Right ventricle myocardium superior (tissue), 1 donor: ENCODE measurements around the gene LCP1. TPM values are rescaled to one million over a fixed set of nuclear protein-coding genes. Genes with fewer than 3 reads are reported as not detected.

ENCODE experiments used
- ATAC-seq: fragments of 200-7000 bp; cut with Tn5 transposase; one replicate; pipeline ENCODE4 v1.9.1; 2020; ENCODE audit warnings: mild to moderate bottlenecking; ENCODE audit not compliant: poor library complexity
- DNase-seq: peaks from one replicate; pipeline ENCODE4 v3.0.0-alpha.2; 2020
- intact Hi-C: fragments of 100-400 bp; cut with DNase I; formaldehyde crosslinking; loops from one replicate; pipeline ENCODE4 v1.11.2; 2022
- total RNA-seq: library from RNA; stranded (reverse); fragmentation: NEBNext Ultra II Directional; extraction: Animal tissue kit (Norgen Biotek cat#: 25700); gene quantifications from one replicate; pipeline ENCODE4 v1.2.1, GENCODE V29; 2021
- donor health status: DM: no; HTN: yes; CAD: no; lungs with severe emphysema.

LCP1 gene
- total RNA-seq, 1 donor from 2014 or later = 20.5 TPM

- intact Hi-C loops = no loop called here
- DNase-seq (no peak), ATAC-seq (no peak)
Measured at GRCh38 chr13:46137627-46138317, 44.2 kb downstream of the LCP1 start.

GRCh38 chr13:46136688-46137087 is 45.3 kb downstream of the LCP1 start:
- DNase-seq (no peak), ATAC-seq (no peak)
- intact Hi-C loops = no loop called here

DNA sequence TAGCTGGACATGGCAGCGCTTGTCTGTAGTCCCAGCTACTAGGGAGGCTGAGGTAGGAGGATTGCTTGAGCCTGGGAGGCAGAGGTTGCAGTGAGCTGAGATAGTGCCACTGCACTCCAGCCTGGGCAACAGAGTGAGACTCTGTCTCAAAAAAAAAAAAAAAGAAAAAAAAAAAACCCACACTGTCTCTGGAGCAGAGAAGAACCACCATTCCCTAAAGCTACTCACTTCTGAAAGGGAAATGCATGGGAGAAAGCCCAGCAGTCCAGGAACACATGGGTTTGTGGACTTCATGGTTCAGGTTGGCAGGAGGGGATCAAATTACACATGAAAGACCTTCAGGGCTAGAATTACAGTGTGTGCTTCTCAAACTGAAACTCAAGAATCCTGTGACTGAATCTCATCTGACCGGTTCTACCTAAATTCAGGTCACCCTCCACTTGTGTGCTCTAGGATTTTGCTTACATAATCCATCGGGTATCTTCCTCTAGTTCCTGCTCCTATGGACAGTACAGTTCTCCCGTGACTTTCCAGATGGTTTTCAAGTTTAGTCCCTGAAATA is 46.9 kb downstream of the LCP1 start:
- DNase-seq (no peak), ATAC-seq (no peak)
- intact Hi-C loops = no loop called here

DNA sequence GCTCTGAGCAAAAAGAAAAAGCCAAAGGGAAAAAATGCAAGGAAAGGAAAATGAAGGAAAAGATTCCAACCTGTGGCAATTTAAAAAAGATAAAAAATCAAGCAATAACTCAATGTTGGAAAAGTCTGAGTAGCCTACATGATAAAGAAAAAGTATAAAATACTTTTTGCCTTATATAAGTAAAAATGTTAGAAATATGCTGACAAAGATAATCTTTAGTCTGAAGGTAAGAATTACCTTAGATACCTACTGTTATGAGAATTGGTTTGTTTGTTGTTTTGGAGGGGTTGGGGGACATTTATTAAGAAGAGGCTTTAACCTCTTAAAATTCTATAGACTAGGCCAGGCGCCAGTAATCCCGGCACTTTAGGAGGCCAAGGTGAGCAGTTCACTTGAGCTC is 47.5 kb downstream of the LCP1 start:
- DNase-seq (no peak), ATAC-seq (no peak)
- intact Hi-C loops = no loop called here

GRCh38 chr13:46132109-46132508 is 49.9 kb downstream of the LCP1 start:
- no peak for DNase-seq
- intact Hi-C loops = no loop called here
- no peak for ATAC-seq

- intact Hi-C loops = no loop called here
- DNase-seq = no peak
- no peak for ATAC-seq
Measured at GRCh38 chr13:46131705-46132104, 50.3 kb downstream of the LCP1 start.

- DNase-seq (no peak), ATAC-seq (no peak)
- intact Hi-C loops = loop anchor here (5.0 kb wide), 1 partner anchor 618 kb away; no protein-coding TSS in a partner anchor
Measured at GRCh38 chr13:46129955-46130618, 51.9 kb downstream of the LCP1 start.

GRCh38 chr13:46129124-46129523 is 52.9 kb downstream of the LCP1 start:
- DNase-seq (no peak), ATAC-seq (no peak)
- intact Hi-C loops = loop anchor here (5.0 kb wide), 1 partner anchor 617 kb away; no protein-coding TSS in a partner anchor

- intact Hi-C loops = loop anchor here (5.0 kb wide), 1 partner anchor 615 kb away; no protein-coding TSS in a partner anchor
- DNase-seq (no peak), ATAC-seq (no peak)
Measured at GRCh38 chr13:46127358-46128023, 54.5 kb downstream of the LCP1 start.

GRCh38 chr13:46126552-46127357 is 55.2 kb downstream of the LCP1 start:
- intact Hi-C loops = loop anchor here (5.0 kb wide), 1 partner anchor 614 kb away; no protein-coding TSS in a partner anchor
- peak; percentile 83 for DNase-seq
- peak; percentile 90 for ATAC-seq

DNA sequence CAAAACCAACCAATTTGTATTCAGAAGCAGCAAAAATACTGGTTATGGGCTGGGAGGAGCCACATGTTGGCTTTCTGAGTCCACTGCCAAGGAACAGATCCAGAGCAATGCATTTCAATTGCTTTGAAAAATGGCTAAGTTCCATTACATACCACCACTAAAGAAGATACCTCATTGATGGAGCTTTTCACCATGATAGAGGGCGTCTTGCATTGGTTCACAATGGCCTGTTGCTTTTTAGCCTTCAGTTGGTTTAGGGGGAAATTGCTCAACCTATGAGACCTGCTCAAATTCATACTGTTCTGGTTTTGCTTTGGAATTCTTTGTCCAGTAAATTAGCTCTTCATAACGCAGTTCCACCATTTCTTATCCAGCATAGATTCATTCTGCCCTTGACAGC is 55.9 kb downstream of the LCP1 start:
- intact Hi-C loops = loop anchor here (5.0 kb wide), 1 partner anchor 614 kb away; no protein-coding TSS in a partner anchor
- DNase-seq (no peak), ATAC-seq (no peak)

GRCh38 chr13:46124967-46125933 is 56.7 kb downstream of the LCP1 start:
- intact Hi-C loops = loop anchor here (5.0 kb wide), 1 partner anchor 613 kb away; no protein-coding TSS in a partner anchor
- DNase-seq (no peak), ATAC-seq (no peak)

GRCh38 chr13:46124531-46124966 is 57.4 kb downstream of the LCP1 start:
- intact Hi-C loops = no loop called here
- DNase-seq = peak; percentile 49
- ATAC-seq = no peak

DNA sequence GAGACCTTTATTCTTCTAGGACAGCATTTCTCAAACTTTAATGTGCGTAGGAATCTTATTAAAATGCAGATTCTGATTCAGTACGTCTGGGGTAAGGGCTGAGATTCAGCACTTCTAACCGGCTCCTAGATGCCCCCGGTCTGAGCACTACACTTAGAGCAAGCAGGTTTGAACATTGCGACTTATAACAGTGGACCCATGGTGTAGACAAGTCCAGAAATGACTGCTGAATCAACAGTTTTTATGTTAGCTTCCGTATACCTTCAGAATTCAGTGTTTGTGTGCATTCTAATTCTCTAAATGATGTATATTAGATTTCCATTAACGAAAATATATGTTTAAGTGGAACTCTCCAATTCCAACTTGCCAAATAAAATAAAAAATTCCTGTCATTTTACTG is 59.7 kb downstream of the LCP1 start:
- ATAC-seq (no peak), DNase-seq (no peak)
- intact Hi-C loops = no loop called here

- intact Hi-C loops = no loop called here
- DNase-seq (no peak), ATAC-seq (no peak)
Measured at GRCh38 chr13:46121597-46122163, 60.3 kb downstream of the LCP1 start.

DNA sequence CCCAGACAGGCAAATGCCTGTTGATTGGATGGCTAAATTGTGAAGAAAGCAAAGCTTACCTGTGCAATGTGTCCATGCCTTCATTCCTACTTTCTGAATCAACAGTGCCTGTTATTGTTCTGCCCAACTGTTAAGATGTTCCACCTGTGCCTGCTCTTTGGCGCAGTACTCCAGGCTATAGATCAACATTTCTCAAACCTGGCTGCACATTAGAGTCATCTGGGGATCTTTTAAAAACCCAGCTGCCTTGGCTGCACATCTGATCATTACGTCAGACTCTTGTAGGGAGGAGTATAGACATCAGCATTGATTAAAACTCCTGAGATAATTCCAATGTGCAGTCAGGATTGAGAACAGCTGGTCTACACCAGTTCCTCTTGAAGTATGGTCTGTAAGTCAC is 60.9 kb downstream of the LCP1 start:
- ATAC-seq = peak; percentile 47
- intact Hi-C loops = no loop called here
- DNase-seq = no peak
